ENCODE measurements around the gene OR5H2.

- TF ChIP-seq MXI1 (IDR thresholded peaks at IDR 0.05; ENCODE audit: borderline replicate concordance, low read depth, low read length) = no peak
- TF ChIP-seq POLR2A (IDR thresholded peaks at IDR 0.05; ENCODE audit: low read depth, low read length) = no peak
- TF ChIP-seq, protein P1, sequence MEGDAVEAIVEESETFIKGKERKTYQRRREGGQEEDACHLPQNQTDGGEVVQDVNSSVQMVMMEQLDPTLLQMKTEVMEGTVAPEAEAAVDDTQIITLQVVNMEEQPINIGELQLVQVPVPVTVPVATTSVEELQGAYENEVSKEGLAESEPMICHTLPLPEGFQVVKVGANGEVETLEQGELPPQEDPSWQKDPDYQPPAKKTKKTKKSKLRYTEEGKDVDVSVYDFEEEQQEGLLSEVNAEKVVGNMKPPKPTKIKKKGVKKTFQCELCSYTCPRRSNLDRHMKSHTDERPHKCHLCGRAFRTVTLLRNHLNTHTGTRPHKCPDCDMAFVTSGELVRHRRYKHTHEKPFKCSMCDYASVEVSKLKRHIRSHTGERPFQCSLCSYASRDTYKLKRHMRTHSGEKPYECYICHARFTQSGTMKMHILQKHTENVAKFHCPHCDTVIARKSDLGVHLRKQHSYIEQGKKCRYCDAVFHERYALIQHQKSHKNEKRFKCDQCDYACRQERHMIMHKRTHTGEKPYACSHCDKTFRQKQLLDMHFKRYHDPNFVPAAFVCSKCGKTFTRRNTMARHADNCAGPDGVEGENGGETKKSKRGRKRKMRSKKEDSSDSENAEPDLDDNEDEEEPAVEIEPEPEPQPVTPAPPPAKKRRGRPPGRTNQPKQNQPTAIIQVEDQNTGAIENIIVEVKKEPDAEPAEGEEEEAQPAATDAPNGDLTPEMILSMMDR (conservative IDR thresholded peaks at IDR 0.05; ENCODE audit: low read depth, low read length) = no peak
- no peak for TF ChIP-seq CHD1 (IDR thresholded peaks at IDR 0.05; ENCODE audit: low read depth, low read length)
- TF ChIP-seq, protein P2, sequence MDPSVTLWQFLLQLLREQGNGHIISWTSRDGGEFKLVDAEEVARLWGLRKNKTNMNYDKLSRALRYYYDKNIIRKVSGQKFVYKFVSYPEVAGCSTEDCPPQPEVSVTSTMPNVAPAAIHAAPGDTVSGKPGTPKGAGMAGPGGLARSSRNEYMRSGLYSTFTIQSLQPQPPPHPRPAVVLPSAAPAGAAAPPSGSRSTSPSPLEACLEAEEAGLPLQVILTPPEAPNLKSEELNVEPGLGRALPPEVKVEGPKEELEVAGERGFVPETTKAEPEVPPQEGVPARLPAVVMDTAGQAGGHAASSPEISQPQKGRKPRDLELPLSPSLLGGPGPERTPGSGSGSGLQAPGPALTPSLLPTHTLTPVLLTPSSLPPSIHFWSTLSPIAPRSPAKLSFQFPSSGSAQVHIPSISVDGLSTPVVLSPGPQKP (IDR thresholded peaks at IDR 0.05; ENCODE audit: borderline replicate concordance, low read depth, low read length) = no peak
- no peak for TF ChIP-seq MAFK (IDR thresholded peaks at IDR 0.05; ENCODE audit: low read depth, low read length)
- TF ChIP-seq RAD21 (IDR thresholded peaks at IDR 0.05; ENCODE audit: low read length) = no peak
- TF ChIP-seq BHLHE40 (IDR thresholded peaks at IDR 0.05; ENCODE audit: low read depth, low read length) = no peak
Measured at GRCh38 chr3:98233468-98233867, 48.8 kb upstream of the OR5H2 start.
